GF-D8 (cell line): Measurements from ENCODE around the gene DOK7.

Experiments
- DNase-seq: peaks from one replicate; lab custom pipeline; 2025; lab: John Stamatoyannopoulos, UW

DOK7 gene

GRCh38 chr4:3520796-3521600 lies 57.9 kb downstream of the DOK7 start:
- DNase-seq, result no peak

- no peak for DNase-seq
Observed at GRCh38 chr4:3521621-3522325, 58.7 kb downstream of the DOK7 start.

- no peak for DNase-seq
Observed at GRCh38 chr4:3522326-3522640, 59.2 kb downstream of the DOK7 start.

GRCh38 chr4:3522651-3523050 lies 59.5 kb downstream of the DOK7 start:
- DNase-seq, result no peak

- DNase-seq, result no peak
Observed at GRCh38 chr4:3523146-3523627, 60.1 kb downstream of the DOK7 start.

- no peak for DNase-seq
Observed at GRCh38 chr4:3523628-3524221, 60.6 kb downstream of the DOK7 start.

GRCh38 chr4:3524349-3524748 lies 61.2 kb downstream of the DOK7 start:
- DNase-seq, result no peak

- DNase-seq, result no peak
Observed at GRCh38 chr4:3524920-3525319, 61.8 kb downstream of the DOK7 start.

GRCh38 chr4:3525532-3526430 lies 62.7 kb downstream of the DOK7 start:
- no peak for DNase-seq

GRCh38 chr4:3526456-3526855 lies 63.4 kb downstream of the DOK7 start:
- no peak for DNase-seq

- no peak for DNase-seq
Observed at GRCh38 chr4:3527101-3527913, 64.2 kb downstream of the DOK7 start.

- no peak for DNase-seq
Observed at GRCh38 chr4:3527914-3528876, 65.1 kb downstream of the DOK7 start.

GRCh38 chr4:3529363-3529762 lies 66.3 kb downstream of the DOK7 start:
- peak; percentile 85 for DNase-seq

- no peak for DNase-seq
Observed at GRCh38 chr4:3530051-3530450, 66.9 kb downstream of the DOK7 start.

GRCh38 chr4:3530663-3531254 lies 67.7 kb downstream of the DOK7 start:
- DNase-seq, result no peak

GRCh38 chr4:3531318-3531878 lies 68.3 kb downstream of the DOK7 start:
- DNase-seq, result no peak

- DNase-seq, result peak; percentile 53
Observed at GRCh38 chr4:3531879-3532750, 69.0 kb downstream of the DOK7 start, which contains the start of gene LRPAP1. LRPAP1 (minus strand) TSS chr4:3532422; CDS start chr4:3532412, 10 bp downstream.

- DNase-seq, result no peak
Observed at GRCh38 chr4:3532751-3533422, 69.8 kb downstream of the DOK7 start.
